ENCODE results near the gene CKAP2L. TPM values are rescaled to one million over a fixed set of nuclear protein-coding genes. Genes with fewer than 3 reads are reported as not detected.

CKAP2L gene
- total and polyA plus RNA-seq, 9 of the 15 experiments (the other 6 are each of a cell fraction or from before 2014, with no cell fraction given), result 10.4 to 21.9 (median 14.2) TPM

- TF ChIP-seq ZNF318 (IDR thresholded peaks at IDR 0.05; ENCODE audit: borderline replicate concordance in 1 of 2, low read depth in 1 of 2) (no peak), E2F8 (IDR thresholded peaks at IDR 0.05; ENCODE audit: low read depth, partially characterized antibody) (peak; percentile 76), PHB (CRISPR knock-in tag; IDR thresholded peaks at IDR 0.05) (no peak), KLF13 (tag; IDR thresholded peaks at IDR 0.05; ENCODE audit: borderline replicate concordance, low read depth) (peak; percentile 43; the same call in 1 of the 2 replicates), ZNF263 (CRISPR knock-in tag; IDR thresholded peaks at IDR 0.05; ENCODE audit: borderline replicate concordance) (no peak), MAFG (tag; conservative IDR thresholded peaks at IDR 0.05) (peak; percentile 26), PCBP1 (IDR thresholded peaks at IDR 0.05; ENCODE audit: low read depth, low read length, poor library complexity, severe bottlenecking) (no peak), CXXC5 (CRISPR knock-in tag; IDR thresholded peaks at IDR 0.05) (peak; percentile 38; the same call in 1 of the 2 replicates), SRSF7 (optimal IDR thresholded peaks at IDR 0.05; ENCODE audit: low read depth, low read length) (no peak), ZBTB8A (IDR thresholded peaks at IDR 0.05; ENCODE audit: partially characterized antibody) (no peak), NCOA2 (IDR thresholded peaks at IDR 0.05; ENCODE audit: partially characterized antibody in 2 of 2) (no peak), MAFK (IDR thresholded peaks at IDR 0.05; ENCODE audit: low read length) (peak; percentile 48; the same call in 1 of the 2 replicates), POLR2B (IDR thresholded peaks at IDR 0.05; ENCODE audit: low read depth, partially characterized antibody) (peak; percentile 52), ERF (CRISPR knock-in tag; IDR thresholded peaks at IDR 0.05) (no peak), NR4A1 (CRISPR knock-in tag; IDR thresholded peaks at IDR 0.05) (no peak), NR4A1 (tag; IDR thresholded peaks at IDR 0.05) (no peak)
These were observed 20.1 kb upstream of the CKAP2L start, which contains the start of gene IL1A (continued) for GRCh38 chr2:112784199-112785189.
